IPS-NIHi7 (cell line): ENCODE data around the gene NRF1.
"Not testable (repeated sequence)": the region's sequence is repeated elsewhere in the genome, so short reads cannot be mapped to it uniquely, and the experiment has no call there.

Source experiments
- DNase-seq: peaks from one replicate; pipeline ENCODE4 v3.0.0; 2012; ENCODE audit warnings: mixed read lengths; ENCODE audit errors: extremely low spot score

The NRF1 gene

GRCh38 chr7:129607471-129608120, 3.9 kb upstream of the NRF1 start:
- peak; percentile 85 for DNase-seq

GRCh38 chr7:129609666-129610065, 1.9 kb upstream of the NRF1 start:
- no peak for DNase-seq

- DNase-seq: no peak
Observed at GRCh38 chr7:129610709-129611245, 743 bp upstream of the NRF1 start.

- DNase-seq: peak; percentile 31
Observed at GRCh38 chr7:129612112-129613015, 844 bp downstream of the NRF1 start.

- DNase-seq: no peak
Observed at GRCh38 chr7:129613016-129613337, 1.5 kb downstream of the NRF1 start.

- DNase-seq: no peak
Observed at GRCh38 chr7:129615018-129615417, 3.5 kb downstream of the NRF1 start.

- DNase-seq: no peak
Observed at GRCh38 chr7:129616530-129616929, 5.0 kb downstream of the NRF1 start.

GRCh38 chr7:129617178-129617577, 5.7 kb downstream of the NRF1 start:
- DNase-seq: no peak

- DNase-seq: no peak
Observed at GRCh38 chr7:129617652-129618051, 6.1 kb downstream of the NRF1 start.

- DNase-seq: no peak
Observed at GRCh38 chr7:129626896-129627295, 15.4 kb downstream of the NRF1 start.

- DNase-seq: no peak
Observed at GRCh38 chr7:129630341-129630740, 18.8 kb downstream of the NRF1 start.

- DNase-seq: no peak
Observed at GRCh38 chr7:129634361-129635034, 23.0 kb downstream of the NRF1 start.

- DNase-seq: peak; percentile 85
Observed at GRCh38 chr7:129635300-129636029, 23.9 kb downstream of the NRF1 start.

GRCh38 chr7:129636030-129636550, 24.6 kb downstream of the NRF1 start:
- DNase-seq: not testable (repeated sequence)

- DNase-seq: no peak
Observed at GRCh38 chr7:129636641-129637040, 25.1 kb downstream of the NRF1 start.

- no peak for DNase-seq
Observed at GRCh38 chr7:129640400-129640799, 28.9 kb downstream of the NRF1 start.

GRCh38 chr7:129642871-129643549, 31.5 kb downstream of the NRF1 start:
- no peak for DNase-seq

- DNase-seq: no peak
Observed at GRCh38 chr7:129643550-129644170, 32.1 kb downstream of the NRF1 start.

GRCh38 chr7:129644634-129645230, 33.2 kb downstream of the NRF1 start:
- DNase-seq: no peak
